Gastrocnemius medialis (tissue), 4 donors: Measurements from ENCODE around the gene TOR2A.

Experiments
- CTCF ChIP-seq, 5 experiments: fragments of 450-650 bp in 3 of 5; fragments of 200-600 bp in 2 of 5; sonication (generic) in 2 of 5; IDR thresholded peaks in 4 of 5; conservative IDR thresholded peaks in 1 of 5; 1 replicate in 4 of 5; 2 replicates in 1 of 5; pipeline ENCODE4 v1.5.1; 2016 to 2019; ENCODE audit warnings: antibody characterized with exemption in 5 of 5, mild to moderate bottlenecking in 3 of 5, moderate library complexity in 3 of 5
- POLR2A ChIP-seq, 2 donors: fragments of 450-650 bp; IDR thresholded peaks; one replicate each; pipeline ENCODE4 v1.6.1; 2017; ENCODE audit warnings: antibody characterized with exemption in 2 of 2, mild to moderate bottlenecking in 2 of 2, moderate library complexity in 2 of 2

- TF ChIP-seq CTCF (IDR thresholded peaks at IDR 0.05 in 4 of 5, conservative IDR thresholded peaks at IDR 0.05 in 1 of 5) (no peak), POLR2A (IDR thresholded peaks at IDR 0.05) (no peak)
These were observed 21.1 kb upstream of the TOR2A start for GRCh38 chr9:127756233-127756632.
